WTC11 (cell line): Measurements from ENCODE around the gene POU4F1. TPM values are rescaled to one million over a fixed set of nuclear protein-coding genes. Genes with fewer than 3 reads are reported as not detected.

Experiments used
- ATAC-seq: fragments of 200-7000 bp; cut with Tn5 transposase; 2 replicates; pipeline ENCODE4 v1.10.0; 2021; ENCODE audit warnings: mild to moderate bottlenecking, moderate library complexity
- CTCF ChIA-PET: fragments of 300-600 bp; sonication (Branson Sonifier 250); formaldehyde crosslinking; loops from one replicate; lab custom pipeline; 2021; ENCODE audit warnings: antibody characterized with exemption; lab: Charles Lee
- POLR2A ChIA-PET: fragments of 350-600 bp; sonication (Branson Sonifier 250); formaldehyde crosslinking; loops from one replicate; lab custom pipeline; 2021; ENCODE audit warnings: antibody characterized with exemption; lab: Charles Lee
- DNase-seq: peaks from one replicate; pipeline ENCODE4 v3.0.0; 2021; ENCODE audit warnings: low spot score
- H3K27ac Mint-ChIP-seq: 2 replicates; pipeline ENCODE4 v1.8.0; 2021; ENCODE audit warnings: mixed read lengths
- H3K27me3 Mint-ChIP-seq: 2 replicates; pipeline ENCODE4 v1.8.0; 2021; ENCODE audit warnings: low read depth, mild to moderate bottlenecking, moderate library complexity, mixed read lengths
- H3K36me3 Mint-ChIP-seq: 2 replicates; pipeline ENCODE4 v1.8.0; 2021; ENCODE audit warnings: mixed read lengths
- H3K4me1 Mint-ChIP-seq: 2 replicates; pipeline ENCODE4 v1.8.0; 2022; ENCODE audit warnings: mixed read lengths
- H3K4me3 Mint-ChIP-seq: 2 replicates; pipeline ENCODE4 v1.8.0; 2021; ENCODE audit warnings: mild to moderate bottlenecking, moderate library complexity, mixed read lengths
- H3K9me3 Mint-ChIP-seq: 2 replicates; pipeline ENCODE4 v1.8.0; 2021; ENCODE audit warnings: mixed read lengths
- ARID4B ChIP-seq: sonication (generic); formaldehyde crosslinking; IDR thresholded peaks from 2 replicates; pipeline ENCODE4 v1.8.0; 2023; ENCODE audit warnings: missing genetic modification reagents, mild to moderate bottlenecking, borderline replicate concordance
- ATF3 ChIP-seq: sonication (generic); formaldehyde crosslinking; conservative IDR thresholded peaks from 2 replicates; pipeline ENCODE4 v1.8.1; 2022; ENCODE audit warnings: mild to moderate bottlenecking, missing genetic modification reagents
- EMX1 ChIP-seq: fragments of 250-450 bp; sonication (Bioruptor Pico); IDR thresholded peaks from 2 replicates; pipeline ENCODE4 v1.8.0; 2021; ENCODE audit warnings: mild to moderate bottlenecking
- FOXP1 ChIP-seq: sonication (generic); formaldehyde crosslinking; IDR thresholded peaks from 2 replicates; pipeline ENCODE4 v1.8.0; 2022; ENCODE audit warnings: missing genetic modification reagents, mild to moderate bottlenecking, moderate library complexity, borderline replicate concordance
- JUN ChIP-seq: sonication (generic); formaldehyde crosslinking; IDR thresholded peaks from 2 replicates; pipeline ENCODE4 v1.8.0; 2023; ENCODE audit warnings: mild to moderate bottlenecking, missing genetic modification reagents
- NFATC4 ChIP-seq: fragments of 250-450 bp; sonication (Bioruptor Pico); IDR thresholded peaks from 2 replicates; pipeline ENCODE4 v1.9.0; 2021; ENCODE audit warnings: mild to moderate bottlenecking
- total RNA-seq: library from RNA; stranded (reverse); gene quantifications from 3 replicates; pipeline ENCODE4 v1.2.3, GENCODE V29; 2021
- TF ChIP-seq, protein P1 (sequence below): fragments of 250-450 bp; sonication (Bioruptor Pico); IDR thresholded peaks from 2 replicates; pipeline ENCODE4 v1.9.0; 2021; ENCODE audit warnings: mild to moderate bottlenecking
- TF ChIP-seq, protein P2 (sequence below): sonication (generic); formaldehyde crosslinking; IDR thresholded peaks from 2 replicates; pipeline ENCODE4 v1.8.1; 2022; ENCODE audit warnings: mild to moderate bottlenecking, missing genetic modification reagents, moderate library complexity, borderline replicate concordance
- TF ChIP-seq, protein P3 (sequence below): sonication (generic); formaldehyde crosslinking; IDR thresholded peaks from 2 replicates; pipeline ENCODE4 v1.8.1; 2022; ENCODE audit warnings: low read depth, mild to moderate bottlenecking, moderate library complexity, missing genetic modification reagents, borderline replicate concordance

POU4F1 gene
- total RNA-seq, 1 experiment from 2014 or later = 0.26 TPM

- no peaks in the 10 kb centered on the region; the same call in 1 of the 2 replicates for H3K27me3 Mint-ChIP-seq
- no peak overlapping the region for H3K27ac Mint-ChIP-seq
- CTCF ChIA-PET = no interaction called here
- TF ChIP-seq ARID4B = no peak
- TF ChIP-seq NFATC4 (CRISPR knock-in tag) = no peak
- no peak for TF ChIP-seq EMX1 (CRISPR knock-in tag)
- no peak for TF ChIP-seq ATF3
- TF ChIP-seq JUN = no peak
- TF ChIP-seq, protein P1, sequence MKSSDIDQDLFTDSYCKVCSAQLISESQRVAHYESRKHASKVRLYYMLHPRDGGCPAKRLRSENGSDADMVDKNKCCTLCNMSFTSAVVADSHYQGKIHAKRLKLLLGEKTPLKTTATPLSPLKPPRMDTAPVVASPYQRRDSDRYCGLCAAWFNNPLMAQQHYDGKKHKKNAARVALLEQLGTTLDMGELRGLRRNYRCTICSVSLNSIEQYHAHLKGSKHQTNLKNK (CRISPR knock-in tag) = no peak
- TF ChIP-seq FOXP1 (CRISPR knock-in tag) = no peak
- TF ChIP-seq, protein P2, sequence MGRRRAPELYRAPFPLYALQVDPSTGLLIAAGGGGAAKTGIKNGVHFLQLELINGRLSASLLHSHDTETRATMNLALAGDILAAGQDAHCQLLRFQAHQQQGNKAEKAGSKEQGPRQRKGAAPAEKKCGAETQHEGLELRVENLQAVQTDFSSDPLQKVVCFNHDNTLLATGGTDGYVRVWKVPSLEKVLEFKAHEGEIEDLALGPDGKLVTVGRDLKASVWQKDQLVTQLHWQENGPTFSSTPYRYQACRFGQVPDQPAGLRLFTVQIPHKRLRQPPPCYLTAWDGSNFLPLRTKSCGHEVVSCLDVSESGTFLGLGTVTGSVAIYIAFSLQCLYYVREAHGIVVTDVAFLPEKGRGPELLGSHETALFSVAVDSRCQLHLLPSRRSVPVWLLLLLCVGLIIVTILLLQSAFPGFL (CRISPR knock-in tag) = no peak
- TF ChIP-seq, protein P3, sequence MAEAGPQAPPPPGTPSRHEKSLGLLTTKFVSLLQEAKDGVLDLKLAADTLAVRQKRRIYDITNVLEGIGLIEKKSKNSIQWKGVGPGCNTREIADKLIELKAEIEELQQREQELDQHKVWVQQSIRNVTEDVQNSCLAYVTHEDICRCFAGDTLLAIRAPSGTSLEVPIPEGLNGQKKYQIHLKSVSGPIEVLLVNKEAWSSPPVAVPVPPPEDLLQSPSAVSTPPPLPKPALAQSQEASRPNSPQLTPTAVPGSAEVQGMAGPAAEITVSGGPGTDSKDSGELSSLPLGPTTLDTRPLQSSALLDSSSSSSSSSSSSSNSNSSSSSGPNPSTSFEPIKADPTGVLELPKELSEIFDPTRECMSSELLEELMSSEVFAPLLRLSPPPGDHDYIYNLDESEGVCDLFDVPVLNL = no peak
- TF ChIP-seq, all 79 proteins: peak for 0
- DNase-seq (no peak), ATAC-seq (no peak)
- H3K9me3 Mint-ChIP-seq = no peaks in the 10 kb centered on the region
- no peaks in the 10 kb centered on the region for H3K36me3 Mint-ChIP-seq
- H3K4me3 Mint-ChIP-seq = no peak overlapping the region
- H3K4me1 Mint-ChIP-seq = no peaks in the 10 kb centered on the region
- POLR2A ChIA-PET = no interaction called here
Observed at GRCh38 chr13:78562237-78562889, 41.0 kb downstream of the POU4F1 start.

Other genes starting within 250 kb of the POU4F1 start
- gene OBI1, start 55.6 kb upstream of the POU4F1 start, total RNA-seq = 13.4 to 16.9 TPM (median 16.7 TPM) in 3 replicates